A549 (cell line): Measurements from ENCODE around the gene MAB21L3. TPM values are rescaled to one million over a fixed set of nuclear protein-coding genes. Genes with fewer than 3 reads are reported as not detected.

Source experiments
- ATAC-seq, 2 experiments: fragments of 200-7000 bp in 1 of 2; fragments of >200 bp in 1 of 2; cut with Nextera tagmentation in 1 of 2; cut with Tn5 transposase in 1 of 2; 3 replicates each; pipeline versions ENCODE4 v1.8.0 to v1.9.1; 2018 to 2020; ENCODE audit warnings: mild to moderate bottlenecking in 1 of 2, moderate library complexity in 1 of 2
- CTCF ChIA-PET: fragments of 300-600 bp; sonication (Branson Sonifier 250); formaldehyde crosslinking; extraction: SDS; loops from one replicate; lab custom pipeline; 2021; ENCODE audit warnings: antibody characterized with exemption, inconsistent platforms; lab: Yijun Ruan, JAX
- POLR2A ChIA-PET: fragments of 350-600 bp; formaldehyde crosslinking; extraction: SDS; loops from one replicate; lab custom pipeline; 2021; ENCODE audit warnings: antibody characterized with exemption, inconsistent platforms; lab: Yijun Ruan, JAX
- DNase-seq, 2 experiments: peaks; one replicate each; pipeline versions ENCODE4 v3.0.0 to v3.0.0-alpha.2; 2011 to 2016; ENCODE audit warnings: low read depth in 1 of 2, low spot score in 1 of 2
- FAIRE-seq: peaks from 2 replicates; lab custom pipeline; 2011; peaks lifted over from hg19 to GRCh38; lab: Jason Lieb, UNC
- H3K27ac ChIP-seq, 2 experiments: fragments of >200 bp; sonication (Bioruptor Twin); formaldehyde crosslinking; 3 replicates each; pipeline ENCODE4 v1.5.1; 2016 to 2017
- H3K4me1 ChIP-seq: fragments of >200 bp; sonication (Bioruptor Twin); formaldehyde crosslinking; 3 replicates; pipeline ENCODE4 v1.6.1; 2016
- H3K4me2 ChIP-seq: fragments of >200 bp; sonication (Bioruptor Twin); formaldehyde crosslinking; 3 replicates; pipeline ENCODE4 v1.6.1; 2016
- H3K4me3 ChIP-seq: fragments of >200 bp; sonication (Bioruptor Twin); formaldehyde crosslinking; 3 replicates; pipeline ENCODE4 v1.5.1; 2016
- H3K9me3 ChIP-seq: fragments of >200 bp; sonication (Bioruptor Twin); formaldehyde crosslinking; 3 replicates; pipeline ENCODE4 v1.6.1; 2016
- CEBPB ChIP-seq, 2 experiments: fragments of >200 bp in 1 of 2; sonication (Bioruptor Twin) in 1 of 2; formaldehyde crosslinking in 1 of 2; IDR thresholded peaks; 2 replicates each; pipeline ENCODE4 v1.6.1; 2012 to 2016
- CHD2 ChIP-seq: fragments of 150-350 bp; IDR thresholded peaks from 2 replicates; pipeline ENCODE4 v1.6.1; 2014; ENCODE audit warnings: low read length; ENCODE audit not compliant: partially characterized antibody
- EHF ChIP-seq: fragments of 250-450 bp; sonication (Bioruptor Pico); IDR thresholded peaks from 2 replicates; pipeline ENCODE4 v1.5.0; 2020; ENCODE audit warnings: mild to moderate bottlenecking
- EHMT2 ChIP-seq: fragments of 200-600 bp; sonication (generic); IDR thresholded peaks from 2 replicates; pipeline ENCODE4 v1.6.1; 2016; ENCODE audit warnings: antibody characterized with exemption, low read depth, mild to moderate bottlenecking, moderate library complexity
- ELK1 ChIP-seq: fragments of 150-350 bp; IDR thresholded peaks from 2 replicates; pipeline ENCODE4 v1.6.1; 2014; ENCODE audit warnings: low read depth, mild to moderate bottlenecking, low read length
- EP300 ChIP-seq, 2 experiments: fragments of >200 bp; sonication (Bioruptor Twin); formaldehyde crosslinking; IDR thresholded peaks; 2 replicates in 1 of 2; 3 replicates in 1 of 2; pipeline ENCODE4 v1.6.1; 2016 to 2017
- FOSL2 ChIP-seq, 2 experiments: fragments of 450-650 bp in 1 of 2; fragments of >200 bp in 1 of 2; sonication (Bioruptor Twin) in 1 of 2; formaldehyde crosslinking; IDR thresholded peaks; 2 replicates each; pipeline versions ENCODE4 v1.5.0 to v1.6.1; 2016 to 2020; ENCODE audit warnings: mild to moderate bottlenecking in 1 of 2, moderate library complexity in 1 of 2
- HES2 ChIP-seq: fragments of >200 bp; sonication (Bioruptor Twin); formaldehyde crosslinking; IDR thresholded peaks from 2 replicates; pipeline ENCODE4 v1.6.1; 2016
- HEYL ChIP-seq: fragments of 250-450 bp; sonication (Bioruptor Pico); IDR thresholded peaks from 2 replicates; pipeline ENCODE4 v1.8.0; 2021; ENCODE audit warnings: mild to moderate bottlenecking, moderate library complexity
- HOXA7 ChIP-seq: fragments of 250-450 bp; sonication (Bioruptor Pico); IDR thresholded peaks from 2 replicates; pipeline ENCODE4 v1.5.0; 2020; ENCODE audit warnings: mild to moderate bottlenecking, moderate library complexity
- HOXB13 ChIP-seq: fragments of 250-450 bp; sonication (Bioruptor Pico); IDR thresholded peaks from 2 replicates; pipeline ENCODE4 v1.5.0; 2020; ENCODE audit warnings: low read depth, mild to moderate bottlenecking, moderate library complexity
- HOXB5 ChIP-seq: fragments of 250-450 bp; sonication (Bioruptor Pico); IDR thresholded peaks from 2 replicates; pipeline ENCODE4 v1.5.0; 2020; ENCODE audit warnings: mild to moderate bottlenecking, moderate library complexity
- JUN ChIP-seq, 2 experiments: fragments of >200 bp; sonication (Bioruptor Twin); formaldehyde crosslinking; IDR thresholded peaks; 2 replicates in 1 of 2; 3 replicates in 1 of 2; pipeline ENCODE4 v1.6.1; 2016 to 2017
- MYC ChIP-seq: IDR thresholded peaks from 2 replicates; pipeline ENCODE4 v1.6.1; 2012; ENCODE audit warnings: mild to moderate bottlenecking, inconsistent platforms, low read length, improper control_type of control experiment, borderline replicate concordance
- NFE2L2 ChIP-seq: fragments of 150-350 bp; conservative IDR thresholded peaks from 2 replicates; pipeline ENCODE4 v1.6.1; 2014; ENCODE audit warnings: low read length
- NPAS2 ChIP-seq: fragments of 250-450 bp; sonication (Bioruptor Pico); IDR thresholded peaks from 2 replicates; pipeline ENCODE4 v1.8.0; 2022; ENCODE audit warnings: mild to moderate bottlenecking, moderate library complexity, borderline replicate concordance
- NR3C1 ChIP-seq: fragments of >200 bp; sonication (Bioruptor Twin); formaldehyde crosslinking; IDR thresholded peaks from 3 replicates; pipeline ENCODE4 v1.6.1; 2017
- PBX3 ChIP-seq: IDR thresholded peaks from 2 replicates; pipeline ENCODE4 v1.6.1; 2012
- PHF8 ChIP-seq: fragments of 200-600 bp; sonication (generic); IDR thresholded peaks from 2 replicates; pipeline ENCODE4 v1.6.1; 2016; ENCODE audit warnings: low read depth, mild to moderate bottlenecking, antibody characterized with exemption, moderate library complexity, borderline replicate concordance
- POLR2AphosphoS2 ChIP-seq: conservative IDR thresholded peaks from 2 replicates; pipeline ENCODE4 v1.6.1; 2012; ENCODE audit warnings: low read length, improper control_type of control experiment, inconsistent platforms
- RNF2 ChIP-seq: fragments of 200-600 bp; sonication (generic); IDR thresholded peaks from 2 replicates; pipeline ENCODE4 v1.6.1; 2016; ENCODE audit warnings: low read depth, mild to moderate bottlenecking, antibody characterized with exemption, moderate library complexity, borderline replicate concordance
- SMC3 ChIP-seq: fragments of >200 bp; sonication (Bioruptor Twin); formaldehyde crosslinking; IDR thresholded peaks from 3 replicates; pipeline ENCODE4 v1.6.1; 2018; ENCODE audit warnings: inconsistent platforms
- SREBF2 ChIP-seq: fragments of 450-650 bp; IDR thresholded peaks from 2 replicates; pipeline ENCODE4 v1.6.1; 2014; ENCODE audit warnings: mild to moderate bottlenecking, moderate library complexity
- TP53 ChIP-seq: fragments of 250-450 bp; sonication (Bioruptor Pico); IDR thresholded peaks from 2 replicates; pipeline ENCODE4 v1.5.0; 2021; ENCODE audit warnings: mild to moderate bottlenecking, moderate library complexity
- USF2 ChIP-seq: fragments of 450-650 bp; IDR thresholded peaks from 2 replicates; pipeline ENCODE4 v1.6.1; 2014; ENCODE audit warnings: antibody characterized with exemption
- ZFP36 ChIP-seq: fragments of 450-650 bp; IDR thresholded peaks from 2 replicates; pipeline ENCODE4 v1.6.1; 2014; ENCODE audit warnings: borderline replicate concordance; ENCODE audit not compliant: partially characterized antibody
- ZNF302 ChIP-seq: fragments of 250-450 bp; sonication (Bioruptor Pico); IDR thresholded peaks from 2 replicates; pipeline ENCODE4 v1.9.0; 2021; ENCODE audit warnings: inconsistent platforms, mild to moderate bottlenecking, moderate library complexity
- WGBS: methylation state at CpG from one replicate; pipeline ENCODE4 v1.1.6; 2017; ENCODE audit errors: missing lambda C conversion rate; 5-methylcytosine and 5-hydroxymethylcytosine counted together
- polyA plus RNA-seq, 4 experiments: library from polyadenylated mRNA; depleted of rRNA in 3 of 4; stranded (reverse); fragments of >200 nt; fragmentation: RNase III in 1 of 4; extraction: RNeasy Plus Mini Kit Qiagen cat#74134 plus additional on column Dnase treatment in 1 of 4; gene quantifications; 2 replicates in 3 of 4; 3 replicates in 1 of 4; pipeline ENCODE4 v1.2.3, GENCODE V29; 2011 to 2017

Gene MAB21L3
- polyA plus RNA-seq, 2 of the 4 experiments (the other 2 are of a cell fraction): 0.03 to 0.09 TPM

- WGBS: 60% methylated on average over 4 of the region's 4 CpGs
- no peak for TF ChIP-seq USF2
- TF ChIP-seq JUN (IDR thresholded peaks at IDR 0.05): no peak
- no peak for TF ChIP-seq SREBF2
- TF ChIP-seq HOXB5: no peak
- TF ChIP-seq HEYL (CRISPR knock-in tag): no peak
- no peak for TF ChIP-seq CEBPB (IDR thresholded peaks at IDR 0.05)
- no peak for TF ChIP-seq EHF (CRISPR knock-in tag)
- no peak for TF ChIP-seq ELK1
- TF ChIP-seq NR3C1: no peak
- TF ChIP-seq HES2: no peak
- no peak for TF ChIP-seq NFE2L2
- no peak for TF ChIP-seq SMC3
- TF ChIP-seq PHF8: no peak
- TF ChIP-seq MYC: no peak
- no peak for TF ChIP-seq CHD2
- no peak for TF ChIP-seq ZNF302 (CRISPR knock-in tag)
- no peak for DNase-seq
- no peaks in the 10 kb centered on the region for H3K9me3 ChIP-seq
- no peak overlapping the region for H3K27ac ChIP-seq
- H3K4me2 ChIP-seq: no peak overlapping the region
- H3K4me1 ChIP-seq: no peaks in the 10 kb centered on the region
- ChIA-PET POLR2A (no interaction called here), CTCF (interaction anchor here (1.3 kb wide), 1 partner anchor 40 kb away, joined by 4 read pairs; no protein-coding TSS in a partner anchor)
- H3K4me3 ChIP-seq: no peak overlapping the region
- no peak for ATAC-seq
- no peak for FAIRE-seq
Measured at GRCh38 chr1:116099379-116099778, 11.8 kb upstream of the MAB21L3 start.

- ChIA-PET CTCF (interaction anchor here (1.0 kb wide), 1 partner anchor 13 kb away, joined by 3 read pairs; no protein-coding TSS in a partner anchor), POLR2A (no interaction called here)
- ATAC-seq (no peak), FAIRE-seq (no peak), DNase-seq (no peak)
- WGBS: 87% methylated on average over 2 of the region's 2 CpGs
- Histone ChIP-seq H3K27ac (no peak overlapping the region), H3K9me3 (no peaks in the 10 kb centered on the region), H3K4me2 (no peak overlapping the region), H3K4me3 (no peak overlapping the region), H3K4me1 (no peaks in the 10 kb centered on the region)
- TF ChIP-seq EHMT2 (no peak), POLR2AphosphoS2 (no peak), NPAS2 (no peak), FOSL2 (IDR thresholded peaks at IDR 0.05) (no peak), FOSL2 (CRISPR knock-in tag; IDR thresholded peaks at IDR 0.05) (no peak), HES2 (no peak), TP53 (CRISPR knock-in tag) (no peak), RNF2 (no peak), PHF8 (no peak)
Measured at GRCh38 chr1:116099919-116100318, 11.3 kb upstream of the MAB21L3 start.

- Histone ChIP-seq H3K27ac (no peak overlapping the region), H3K4me3 (no peak overlapping the region), H3K9me3 (no peaks in the 10 kb centered on the region), H3K4me1 (peaks cover 6% of the 10 kb centered on the region)
- ATAC-seq: no peak
- no peak for DNase-seq
- FAIRE-seq: no peak
- no peak for TF ChIP-seq EP300 (IDR thresholded peaks at IDR 0.05)
- no peak for TF ChIP-seq MYC
- TF ChIP-seq ELK1: no peak
- TF ChIP-seq HOXA7 (CRISPR knock-in tag): no peak
- no peak for TF ChIP-seq ZFP36
- TF ChIP-seq TP53 (CRISPR knock-in tag): no peak
- no peak for TF ChIP-seq HOXB13
- TF ChIP-seq PBX3: no peak
- TF ChIP-seq, all 56 proteins: peak for 0
- POLR2A ChIA-PET: no interaction called here
- CTCF ChIA-PET: no interaction called here
- 54% methylated on average over 3 of the region's 3 CpGs for WGBS
- H3K4me2 ChIP-seq: no peak overlapping the region
Measured at GRCh38 chr1:116104667-116105066, 6.5 kb upstream of the MAB21L3 start.
